ENCODE measurements around the gene TMPRSS13. TPM values are rescaled to one million over a fixed set of nuclear protein-coding genes. Genes with fewer than 3 reads are reported as not detected.
"Not testable (repeated sequence)": the region's sequence is repeated elsewhere in the genome, so short reads cannot be mapped to it uniquely, and the experiment has no call there.

Gene TMPRSS13
- total RNA-seq, 2 experiments from 2014 or later: 2.0 to 2.6 TPM

GRCh38 chr11:117949062-117949461, 19.9 kb upstream of the TMPRSS13 start:
- no peak overlapping the region for H3K4me3 Mint-ChIP-seq
- H3K4me1 Mint-ChIP-seq (ENCODE audit: low read depth): peaks cover 96% of the 10 kb centered on the region
- no peaks in the 10 kb centered on the region for H3K27me3 Mint-ChIP-seq
- no peaks in the 10 kb centered on the region for H3K9me3 Mint-ChIP-seq
- no peaks in the 10 kb centered on the region for H3K36me3 Mint-ChIP-seq
- no peak for DNase-seq
- intact Hi-C loops (cut with micrococcal nuclease): no loop called here
- CTCF ChIA-PET: interaction anchor here (1.4 to 9.9 kb wide), 8 partner anchors 13 to 133 kb away, joined by 3 to 248 read pairs (median 32); partner anchors contain the start of genes FXYD2 and IL10RA
- POLR2A ChIA-PET: interaction anchor here (4.3 kb wide), 1 partner anchor 39 kb away, joined by 34 read pairs; the partner anchor contains the start of gene IL10RA
- H3K27ac Mint-ChIP-seq: peak overlapping the region; percentile 68

- ChIA-PET POLR2A (interaction anchor here (0.6 kb wide), 1 partner anchor 12 kb away, joined by 3 read pairs; no protein-coding TSS in a partner anchor), CTCF (interaction anchor here (1.5 to 9.9 kb wide), 12 partner anchors 13 to 141 kb away, joined by 3 to 248 read pairs (median 46); partner anchors contain the start of genes FXYD2, IL10RA and TMPRSS13)
- H3K27me3 Mint-ChIP-seq; H3K4me3 Mint-ChIP-seq; H3K36me3 Mint-ChIP-seq; intact Hi-C loops (cut with micrococcal nuclease); H3K9me3 Mint-ChIP-seq; DNase-seq: not testable (repeated sequence)
- Mint-ChIP-seq H3K27ac (peak overlapping the region; percentile 26), H3K4me1 (ENCODE audit: low read depth) (peaks cover 92% of the 10 kb centered on the region)
These were observed 19.3 kb upstream of the TMPRSS13 start for GRCh38 chr11:117948466-117948865.

- H3K4me3 Mint-ChIP-seq, H3K27me3 Mint-ChIP-seq, DNase-seq, H3K9me3 Mint-ChIP-seq, H3K27ac Mint-ChIP-seq, H3K36me3 Mint-ChIP-seq: not testable (repeated sequence)
- intact Hi-C loops (cut with micrococcal nuclease): loop anchor here (1.0 to 2.0 kb wide), 5 partner anchors 17 to 133 kb away; no protein-coding TSS in a partner anchor
- H3K4me1 Mint-ChIP-seq (ENCODE audit: low read depth): peaks cover 85% of the 10 kb centered on the region
- CTCF ChIA-PET: interaction anchor here (0.6 to 9.9 kb wide), 33 partner anchors 12 to 522 kb away, joined by 3 to 248 read pairs (median 15); partner anchors contain the start of genes FXYD2, IL10RA and TMPRSS13
- POLR2A ChIA-PET: interaction anchor here (0.7 to 1.8 kb wide), 4 partner anchors 16 to 133 kb away, joined by 4 to 11 read pairs (median 5); no protein-coding TSS in a partner anchor
These were observed 18.5 kb upstream of the TMPRSS13 start for GRCh38 chr11:117947751-117948150.

- H3K27me3 Mint-ChIP-seq: no peaks in the 10 kb centered on the region
- H3K36me3 Mint-ChIP-seq: no peaks in the 10 kb centered on the region
- H3K4me3 Mint-ChIP-seq: no peak overlapping the region
- H3K27ac Mint-ChIP-seq: peak overlapping the region; percentile 65
- intact Hi-C loops (cut with micrococcal nuclease): loop anchor here (1.0 to 2.0 kb wide), 5 partner anchors 16 to 132 kb away; no protein-coding TSS in a partner anchor
- H3K4me1 Mint-ChIP-seq (ENCODE audit: low read depth): peaks cover 77% of the 10 kb centered on the region
- peak; percentile 91 for DNase-seq
- POLR2A ChIA-PET: interaction anchor here (0.6 to 1.8 kb wide), 15 partner anchors 14 to 132 kb away, joined by 3 to 11 read pairs (median 3); partner anchors contain the start of gene IL10RA
- no peaks in the 10 kb centered on the region for H3K9me3 Mint-ChIP-seq
- CTCF ChIA-PET: interaction anchor here (0.6 to 9.9 kb wide), 73 partner anchors 8 to 542 kb away, joined by 3 to 248 read pairs (median 6); partner anchors contain the start of genes FXYD2, FXYD6, IL10RA and TMPRSS13
These were observed 17.8 kb upstream of the TMPRSS13 start for GRCh38 chr11:117946842-117947526.

DNA sequence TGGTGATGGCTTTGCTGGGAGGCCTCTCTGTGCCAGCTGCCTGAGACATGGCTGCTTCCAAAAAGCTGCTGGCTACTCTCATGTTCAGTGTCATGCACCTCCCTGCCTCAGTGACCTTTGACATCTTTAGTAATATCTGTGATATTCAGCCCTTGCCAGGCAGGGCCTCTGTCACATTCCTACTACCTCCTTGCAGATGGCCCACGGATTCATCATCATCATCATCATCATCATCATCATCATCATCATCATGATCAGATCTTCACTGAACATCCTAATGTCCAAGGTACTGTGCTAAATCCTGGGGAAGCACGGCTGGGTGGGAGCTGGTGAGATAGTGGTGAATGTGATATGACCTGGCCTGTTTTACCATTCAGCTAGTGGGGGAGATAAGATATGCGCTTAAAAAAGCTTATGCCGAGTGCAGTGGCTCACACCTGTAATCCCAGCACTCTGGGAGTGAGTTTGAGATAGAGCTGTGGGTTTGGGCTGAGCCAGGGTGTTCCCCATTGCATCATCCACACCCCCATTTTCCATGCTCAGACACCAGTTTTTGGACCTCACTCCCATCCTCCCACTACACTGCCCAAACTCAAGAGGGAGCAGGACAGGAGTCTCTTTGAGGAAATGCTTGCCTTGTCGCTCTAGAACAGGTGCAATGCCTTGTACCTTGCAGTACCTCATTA, 17.1 kb upstream of the TMPRSS13 start:
- H3K4me1 Mint-ChIP-seq (ENCODE audit: low read depth): peaks cover 71% of the 10 kb centered on the region
- H3K9me3 Mint-ChIP-seq: no peaks in the 10 kb centered on the region
- H3K4me3 Mint-ChIP-seq: no peak overlapping the region
- H3K27me3 Mint-ChIP-seq: no peaks in the 10 kb centered on the region
- peak overlapping the region; percentile 65 for H3K27ac Mint-ChIP-seq
- ChIA-PET CTCF (interaction anchor here (0.6 to 9.9 kb wide), 73 partner anchors 7 to 542 kb away, joined by 3 to 248 read pairs (median 6); partner anchors contain the start of genes FXYD2, FXYD6, IL10RA and TMPRSS13), POLR2A (interaction anchor here (0.6 to 1.8 kb wide), 14 partner anchors 13 to 131 kb away, joined by 3 to 11 read pairs (median 3); partner anchors contain the start of gene IL10RA)
- DNase-seq: no peak
- H3K36me3 Mint-ChIP-seq: no peaks in the 10 kb centered on the region
- intact Hi-C loops (cut with micrococcal nuclease): loop anchor here (2.0 kb wide), 4 partner anchors 15 to 131 kb away; no protein-coding TSS in a partner anchor

- CTCF ChIA-PET: interaction anchor here (0.6 to 8.5 kb wide), 24 partner anchors 9 to 141 kb away, joined by 3 to 219 read pairs (median 12); partner anchors contain the start of genes FXYD2, IL10RA and TMPRSS13
- H3K4me1 Mint-ChIP-seq (ENCODE audit: low read depth): peaks cover 60% of the 10 kb centered on the region
- DNase-seq: no peak
- intact Hi-C loops (cut with micrococcal nuclease): no loop called here
- no peaks in the 10 kb centered on the region for H3K27me3 Mint-ChIP-seq
- H3K4me3 Mint-ChIP-seq: no peak overlapping the region
- H3K9me3 Mint-ChIP-seq: no peaks in the 10 kb centered on the region
- peak overlapping the region; percentile 59 for H3K27ac Mint-ChIP-seq
- no peaks in the 10 kb centered on the region for H3K36me3 Mint-ChIP-seq
- POLR2A ChIA-PET: interaction anchor here (0.9 to 1.3 kb wide), 2 partner anchors 56 to 58 kb away, joined by 3 read pairs; no protein-coding TSS in a partner anchor
These were observed 16.0 kb upstream of the TMPRSS13 start for GRCh38 chr11:117945047-117945810.

- no peak for DNase-seq
- Mint-ChIP-seq H3K27me3 (no peaks in the 10 kb centered on the region), H3K4me3 (no peak overlapping the region), H3K27ac (peak overlapping the region; percentile 59), H3K4me1 (ENCODE audit: low read depth) (peaks cover 53% of the 10 kb centered on the region), H3K9me3 (no peaks in the 10 kb centered on the region), H3K36me3 (no peaks in the 10 kb centered on the region)
- intact Hi-C loops (cut with micrococcal nuclease): no loop called here
- CTCF ChIA-PET: interaction anchor here (0.8 to 8.5 kb wide), 13 partner anchors 14 to 137 kb away, joined by 3 to 219 read pairs (median 16); partner anchors contain the start of genes FXYD2, IL10RA and TMPRSS13
- POLR2A ChIA-PET: interaction anchor here (0.9 to 1.3 kb wide), 2 partner anchors 57 to 59 kb away, joined by 3 read pairs; no protein-coding TSS in a partner anchor
These were observed 15.4 kb upstream of the TMPRSS13 start for GRCh38 chr11:117944554-117944953.

DNA sequence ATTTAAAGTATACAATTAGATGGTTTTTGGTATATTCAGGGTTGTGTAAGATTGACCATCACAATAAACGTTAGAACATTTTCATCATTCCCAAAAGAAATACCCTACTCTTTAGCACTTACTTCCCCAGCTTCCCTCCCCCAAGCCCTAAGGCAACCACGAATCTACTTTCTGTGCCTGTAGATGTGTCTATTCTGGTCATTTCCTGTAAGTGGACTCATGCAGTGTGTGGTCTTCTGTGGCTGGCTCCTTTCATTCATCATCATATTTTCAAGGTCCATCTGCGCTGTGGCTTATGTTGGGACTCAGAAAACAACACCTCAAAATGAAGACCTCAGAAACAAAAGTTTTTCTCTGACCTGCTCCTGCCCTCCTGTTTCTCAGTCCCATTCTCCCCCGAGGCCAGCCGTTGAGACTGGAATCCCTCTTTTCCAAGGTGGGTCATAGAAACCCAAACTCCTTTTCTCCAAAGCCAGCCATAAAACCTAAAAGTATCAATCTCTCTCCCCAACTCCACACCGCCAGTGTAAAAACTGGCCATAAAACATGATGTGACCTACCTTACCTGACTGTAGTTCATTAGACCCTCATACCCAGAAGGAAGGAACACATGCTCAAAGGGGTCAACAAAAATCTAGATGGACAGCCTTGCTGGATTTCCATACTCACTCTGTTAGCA, 12.9 kb upstream of the TMPRSS13 start:
- no peak overlapping the region for H3K4me3 Mint-ChIP-seq

GRCh38 chr11:117941163-117941707, 12.0 kb upstream of the TMPRSS13 start:
- DNase-seq: peak; percentile 7
- Mint-ChIP-seq H3K36me3 (no peaks in the 10 kb centered on the region), H3K9me3 (no peaks in the 10 kb centered on the region), H3K4me1 (ENCODE audit: low read depth) (peaks cover 31% of the 10 kb centered on the region), H3K4me3 (no peak overlapping the region), H3K27me3 (no peaks in the 10 kb centered on the region), H3K27ac (no peak overlapping the region)
- ChIA-PET POLR2A (interaction anchor here (0.7 kb wide), 1 partner anchor 1030 kb away, joined by 4 read pairs; the partner anchor contains the start of gene FOXR1), CTCF (interaction anchor here (0.6 to 0.7 kb wide), 2 partner anchors 130 to 134 kb away, joined by 3 read pairs; no protein-coding TSS in a partner anchor)
- intact Hi-C loops (cut with micrococcal nuclease): no loop called here

More for the DNA sequence above, 12.9 kb upstream of the TMPRSS13 start:
- ChIA-PET CTCF (interaction anchor here (0.7 to 1.6 kb wide), 3 partner anchors 111 to 134 kb away, joined by 3 to 5 read pairs (median 3); no protein-coding TSS in a partner anchor), POLR2A (interaction anchor here (0.7 kb wide), 1 partner anchor 1029 kb away, joined by 4 read pairs; the partner anchor contains the start of gene FOXR1)
- intact Hi-C loops (cut with micrococcal nuclease): no loop called here
- no peaks in the 10 kb centered on the region for H3K9me3 Mint-ChIP-seq
- H3K27ac Mint-ChIP-seq: no peak overlapping the region
- no peaks in the 10 kb centered on the region for H3K27me3 Mint-ChIP-seq
- H3K36me3 Mint-ChIP-seq: no peaks in the 10 kb centered on the region
- DNase-seq: peak; percentile 4
- H3K4me1 Mint-ChIP-seq (ENCODE audit: low read depth): peaks cover 33% of the 10 kb centered on the region

DNA sequence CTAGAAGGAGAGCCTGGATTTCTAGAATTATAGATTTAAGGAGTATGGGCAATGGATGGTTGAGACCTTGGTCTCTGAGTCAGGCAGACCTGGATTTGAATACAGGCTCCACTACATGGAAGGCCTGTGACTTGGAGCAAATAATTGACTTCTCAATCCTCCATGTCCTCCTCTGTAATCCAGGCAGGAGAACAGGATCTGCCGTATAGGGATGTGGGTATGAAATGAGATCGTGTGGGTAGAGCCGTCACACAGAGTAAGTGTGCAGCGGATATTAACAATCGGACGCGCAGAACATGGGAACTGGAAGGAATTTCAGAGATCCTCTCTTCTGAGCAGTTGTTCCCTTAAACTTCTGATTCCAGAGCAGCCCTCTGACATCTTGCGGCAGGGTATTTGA, 11.5 kb upstream of the TMPRSS13 start:
- H3K4me1 Mint-ChIP-seq (ENCODE audit: low read depth): peaks cover 27% of the 10 kb centered on the region
- H3K4me3 Mint-ChIP-seq: no peak overlapping the region
- no peaks in the 10 kb centered on the region for H3K9me3 Mint-ChIP-seq
- H3K27me3 Mint-ChIP-seq: no peaks in the 10 kb centered on the region
- no peaks in the 10 kb centered on the region for H3K36me3 Mint-ChIP-seq
- no peak overlapping the region for H3K27ac Mint-ChIP-seq
- ChIA-PET POLR2A (no interaction called here), CTCF (no interaction called here)
- DNase-seq: peak; percentile 5
- intact Hi-C loops (cut with micrococcal nuclease): no loop called here

All from activated CD4-positive, alpha-beta memory T cell treated with anti-CD3 and anti-CD28 coated beads for 36 hours (primary cell).